H1 (cell line): ENCODE measurements around the gene MNX1. TPM values are rescaled to one million over a fixed set of nuclear protein-coding genes. Genes with fewer than 3 reads are reported as not detected.

Source experiments
- CTCF ChIA-PET: fragments of 300-600 bp; sonication (Branson Sonifier 250); formaldehyde crosslinking; loops from one replicate; lab custom pipeline; 2021; ENCODE audit not compliant: partially characterized antibody; lab: Charles Lee
- POLR2A ChIA-PET: fragments of 300-600 bp; sonication (Branson Sonifier 250); formaldehyde crosslinking; loops from one replicate; lab custom pipeline; 2021; ENCODE audit warnings: inconsistent platforms; ENCODE audit not compliant: partially characterized antibody; lab: Charles Lee
- DNase-seq, 2 experiments: peaks; one replicate each; pipeline versions ENCODE4 v3.0.0 to v3.0.0-alpha.2; 2010 to 2022; ENCODE audit warnings: low spot score in 2 of 2, low read depth in 1 of 2, mixed read lengths in 1 of 2
- FAIRE-seq: peaks from 2 replicates; lab custom pipeline; 2011; peaks lifted over from hg19 to GRCh38; lab: Jason Lieb, UNC
- H2AFZ ChIP-seq: 2 replicates; pipeline ENCODE4 v1.8.1; 2012; ENCODE audit warnings: low read length, inconsistent platforms
- H2AK5ac ChIP-seq: 2 replicates; pipeline ENCODE4 v1.6.1; 2013; ENCODE audit warnings: low read depth, low read length
- H2BK120ac ChIP-seq: replicated peaks from 2 replicates; pipeline ENCODE3; 2013; ENCODE audit warnings: low read depth, low read length, inconsistent platforms
- H2BK12ac ChIP-seq: 2 replicates; pipeline ENCODE4 v1.6.1; 2013; ENCODE audit warnings: low read depth, low read length
- H2BK15ac ChIP-seq: 2 replicates; pipeline ENCODE4 v1.6.1; 2013; ENCODE audit warnings: low read length
- H2BK20ac ChIP-seq: 2 replicates; pipeline ENCODE4 v1.6.1; 2013; ENCODE audit warnings: low read length
- H2BK5ac ChIP-seq: 2 replicates; pipeline ENCODE4 v1.6.1; 2013; ENCODE audit warnings: low read depth, low read length
- H3K14ac ChIP-seq: 2 replicates; pipeline ENCODE4 v1.6.1; 2013; ENCODE audit warnings: inconsistent platforms; ENCODE audit not compliant: insufficient read length
- H3K18ac ChIP-seq: 2 replicates; pipeline ENCODE4 v1.6.1; 2013; ENCODE audit warnings: low read length; ENCODE audit errors: extremely low read depth
- H3K23ac ChIP-seq: 2 replicates; pipeline ENCODE4 v1.6.1; 2013; ENCODE audit warnings: inconsistent platforms; ENCODE audit not compliant: insufficient read length
- H3K23me2 ChIP-seq: 2 replicates; pipeline ENCODE4 v1.6.1; 2013; ENCODE audit warnings: low read depth, low read length
- H3K27ac ChIP-seq: 2 replicates; pipeline ENCODE4 v1.6.1; 2011; ENCODE audit warnings: low read depth, low read length, inconsistent platforms
- H3K27me3 ChIP-seq, 4 experiments: replicated peaks in 1 of 4; 1 replicate in 1 of 4; 2 replicates in 3 of 4; pipeline versions ENCODE4 v1.6.1 to v1.8.1; 2011 to 2013; ENCODE audit warnings: low read length in 3 of 4, mild to moderate bottlenecking in 3 of 4, inconsistent platforms in 2 of 4, mixed read lengths in 2 of 4, moderate library complexity in 1 of 4; ENCODE audit not compliant: control insufficient read depth in 3 of 4, insufficient read depth in 3 of 4; ENCODE audit errors: extremely low read depth in 1 of 4
- H3K36me3 ChIP-seq, 4 experiments: 2 replicates each; pipeline versions ENCODE4 v1.6.1 to v1.8.1; 2011 to 2013; ENCODE audit warnings: mild to moderate bottlenecking in 4 of 4, low read length in 3 of 4, moderate library complexity in 2 of 4, control low read depth in 1 of 4, inconsistent platforms in 1 of 4; ENCODE audit not compliant: insufficient read depth in 4 of 4, control insufficient read depth in 2 of 4
- H3K4ac ChIP-seq: replicated peaks from 2 replicates; pipeline ENCODE3; 2013; ENCODE audit warnings: low read length, low read depth, mixed read lengths, inconsistent platforms; ENCODE audit not compliant: insufficient read length
- H3K4me1 ChIP-seq, 4 experiments: replicated peaks in 1 of 4; 1 replicate in 1 of 4; 2 replicates in 3 of 4; pipeline versions ENCODE4 v1.6.1 to v1.8.1; 2011 to 2013; ENCODE audit warnings: low read length in 3 of 4, inconsistent platforms in 2 of 4, mixed read lengths in 1 of 4; ENCODE audit not compliant: insufficient read depth in 4 of 4, control insufficient read depth in 3 of 4
- H3K4me2 ChIP-seq, 2 experiments: 2 replicates each; pipeline versions ENCODE4 v1.6.1 to v1.8.1; 2011 to 2013; ENCODE audit warnings: low read depth in 2 of 2, low read length in 2 of 2, control low read depth in 1 of 2, inconsistent platforms in 1 of 2, mild to moderate bottlenecking in 1 of 2; ENCODE audit not compliant: insufficient read depth in 1 of 2
- H3K4me3 ChIP-seq, 4 experiments: fragments of 200-600, 300-600 bp in 1 of 4; sonication (generic), shearing (Covaris generic), sonication (Bioruptor Twin) in 1 of 4; 2 replicates each; pipeline versions ENCODE4 v1.5.1 to v1.8.1; 2011 to 2016; ENCODE audit warnings: low read length in 4 of 4, low read depth in 3 of 4, control low read depth in 2 of 4, inconsistent platforms in 2 of 4, mild to moderate bottlenecking in 2 of 4, mixed read lengths in 1 of 4, moderate library complexity in 1 of 4; ENCODE audit not compliant: insufficient read depth in 2 of 4; ENCODE audit errors: extremely low read depth in 1 of 4
- H3K56ac ChIP-seq: replicated peaks from 2 replicates; pipeline ENCODE3; 2013; ENCODE audit warnings: low read depth, mild to moderate bottlenecking, mixed read lengths, low read length, inconsistent platforms; ENCODE audit not compliant: insufficient read length
- H3K79me1 ChIP-seq: 2 replicates; pipeline ENCODE4 v1.6.1; 2013; ENCODE audit warnings: low read depth, low read length, control low read depth
- H3K79me2 ChIP-seq, 2 experiments: 2 replicates each; pipeline versions ENCODE4 v1.6.1 to v1.8.1; 2012 to 2013; ENCODE audit warnings: low read length in 2 of 2, mild to moderate bottlenecking in 2 of 2, inconsistent platforms in 1 of 2; ENCODE audit not compliant: insufficient read depth in 2 of 2, control insufficient read depth in 1 of 2
- H3K9ac ChIP-seq, 4 experiments: replicated peaks in 1 of 4; 1 replicate in 1 of 4; 2 replicates in 3 of 4; pipeline versions ENCODE4 v1.6.1 to v1.8.1; 2011 to 2013; ENCODE audit warnings: low read depth in 3 of 4, low read length in 3 of 4, control low read depth in 2 of 4, mild to moderate bottlenecking in 2 of 4, moderate library complexity in 2 of 4, inconsistent platforms in 1 of 4; ENCODE audit errors: extremely low read depth in 1 of 4
- H3K9me3 ChIP-seq, 2 experiments: 2 replicates each; pipeline versions ENCODE4 v1.6.1 to v1.8.1; 2012 to 2013; ENCODE audit warnings: mild to moderate bottlenecking in 2 of 2, moderate library complexity in 2 of 2, control low read depth in 1 of 2, inconsistent platforms in 1 of 2, low read depth in 1 of 2, low read length in 1 of 2, mixed read lengths in 1 of 2; ENCODE audit not compliant: insufficient read depth in 2 of 2
- H4K20me1 ChIP-seq, 2 experiments: replicated peaks in 1 of 2; 2 replicates each; pipeline versions ENCODE3 to v1.8.1; 2011 to 2013; ENCODE audit warnings: inconsistent platforms in 2 of 2, low read length in 2 of 2, mild to moderate bottlenecking in 1 of 2; ENCODE audit not compliant: insufficient read depth in 2 of 2, control insufficient read depth in 1 of 2
- H4K5ac ChIP-seq: 2 replicates; pipeline ENCODE4 v1.6.1; 2013; ENCODE audit warnings: low read length, low read depth, mixed read lengths, inconsistent platforms; ENCODE audit not compliant: insufficient read length
- H4K8ac ChIP-seq: 2 replicates; pipeline ENCODE4 v1.8.0; 2013; ENCODE audit warnings: mild to moderate bottlenecking, moderate library complexity, low read length, inconsistent platforms; ENCODE audit not compliant: insufficient read depth; ENCODE audit errors: extremely low read depth
- H4K91ac ChIP-seq: replicated peaks from 2 replicates; pipeline ENCODE3; 2013; ENCODE audit warnings: low read length, mixed read lengths, inconsistent platforms; ENCODE audit not compliant: insufficient read length
- FOSL1 ChIP-seq: IDR thresholded peaks from 2 replicates; pipeline ENCODE4 v1.6.1; 2011; ENCODE audit warnings: mild to moderate bottlenecking, low read depth, low read length, moderate library complexity; ENCODE audit not compliant: insufficient read depth
- MAX ChIP-seq: IDR thresholded peaks from 2 replicates; pipeline ENCODE4 v1.6.1; 2012; ENCODE audit warnings: inconsistent platforms
- TCF12 ChIP-seq: IDR thresholded peaks from 2 replicates; pipeline ENCODE4 v1.6.1; 2011; ENCODE audit warnings: low read depth, mild to moderate bottlenecking, low read length
- WGBS, 2 experiments: shearing (Covaris generic) in 1 of 2; methylation state at CpG; one replicate each; pipeline versions ENCODE4 v1.1.6 to v1.1.7; 2013 to 2015; ENCODE audit warnings: low lambda C conversion rate in 2 of 2, mixed read lengths in 2 of 2, inconsistent platforms in 1 of 2, low coverage in 1 of 2, missing lambda C conversion rate in 1 of 2; ENCODE audit not compliant: insufficient replicate concordance in 2 of 2, insufficient coverage in 1 of 2, insufficient read length in 1 of 2; ENCODE audit errors: extremely low coverage in 1 of 2, missing lambda C conversion rate in 1 of 2; 5-methylcytosine and 5-hydroxymethylcytosine counted together
- polyA plus RNA-seq, 7 experiments: library from polyadenylated mRNA; depleted of rRNA in 3 of 7; stranded (reverse) in 5 of 7; unstranded in 2 of 7; fragments of >200 nt in 5 of 7; fragments of 200-250 nt in 2 of 7; gene quantifications; 1 replicate in 5 of 7; 2 replicates in 1 of 7; 4 replicates in 1 of 7; pipeline versions ENCODE4 v1.2.1 to v1.2.3, GENCODE V29; 2011 to 2013; ENCODE audit warnings: missing spikeins in 2 of 7, mixed read lengths in 2 of 7
- total RNA-seq: library from RNA; stranded (reverse); fragmentation: NEBNext Ultra II Directional; extraction: Animal tissue kit (Norgen Biotek cat#: 25700); gene quantifications from 2 replicates; pipeline ENCODE4 v1.2.1, GENCODE V29; 2021
- TF ChIP-seq, protein P1 (sequence below): IDR thresholded peaks from 2 replicates; pipeline ENCODE4 v1.6.1; 2012; ENCODE audit warnings: inconsistent platforms

MNX1 gene
- total and polyA plus RNA-seq, 2 of the 8 experiments (the other 6 are each of a cell fraction or from before 2014, with no cell fraction given): 0.39 TPM; not detected in 1

DNA sequence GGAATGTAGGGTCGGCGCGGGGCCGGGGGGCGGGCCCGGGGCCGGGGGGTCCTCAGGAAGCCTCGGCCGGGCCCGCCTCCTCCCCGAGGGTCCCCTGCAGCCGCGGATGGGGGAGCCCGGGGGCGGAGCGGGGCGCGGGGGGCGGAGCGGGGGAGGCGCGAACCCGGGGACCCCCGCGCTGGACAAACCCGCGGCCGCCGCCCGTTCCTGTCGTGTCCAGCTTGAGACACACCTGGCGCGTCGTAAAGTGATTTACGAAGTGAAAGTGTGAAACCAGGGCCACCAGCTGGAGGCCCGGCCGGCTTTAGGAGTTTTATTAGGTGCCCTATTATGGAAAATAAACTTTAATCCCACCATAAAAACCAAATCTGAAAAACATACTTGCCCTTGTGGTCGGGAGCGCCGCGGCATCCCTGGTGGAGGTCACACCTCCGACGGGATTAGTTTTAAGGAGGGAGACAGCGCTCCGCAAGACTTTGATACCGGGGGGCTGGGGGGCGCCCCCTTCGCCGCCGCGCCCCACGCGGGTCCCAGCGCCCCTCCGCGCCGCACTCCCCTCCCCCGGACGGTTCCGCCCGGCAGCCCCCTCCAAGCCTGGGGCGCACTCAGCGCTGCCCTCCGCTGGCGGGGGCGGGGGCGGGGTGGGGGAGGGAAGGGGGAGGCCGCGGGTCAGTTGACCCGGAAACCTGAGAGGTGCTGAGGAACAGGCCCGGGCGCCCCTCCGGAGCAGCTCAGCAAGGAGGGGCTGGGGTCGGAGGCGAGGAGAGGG, 10.3 kb downstream of the MNX1 start:
- H3K4me1 ChIP-seq: peaks cover 3 to 26% (median 10%) of the 10 kb centered on the region in 4 experiments; a peak in 6 of 7 replicates
- H3K23me2 ChIP-seq: peaks cover 2% of the 10 kb centered on the region; the same call in 1 of the 2 replicates
- H3K27me3 ChIP-seq: peaks cover 68 to 91% (median 88%) of the 10 kb centered on the region in 4 experiments
- no peak overlapping the region for H4K5ac ChIP-seq
- no peak overlapping the region for H2BK5ac ChIP-seq
- H3K14ac ChIP-seq: no peak overlapping the region
- no peaks in the 10 kb centered on the region for H3K9me3 ChIP-seq
- peaks cover 10 to 18% of the 10 kb centered on the region in 2 experiments for H4K20me1 ChIP-seq
- ChIA-PET POLR2A (interaction anchor here (1.4 to 3.1 kb wide), 5 partner anchors 10 to 51 kb away, joined by 3 to 15 read pairs (median 4); partner anchors contain the start of genes MNX1 and NOM1), CTCF (interaction anchor here (1.2 to 1.3 kb wide), 2 partner anchors 9 to 29 kb away, joined by 3 read pairs; no protein-coding TSS in a partner anchor)
- peak in 1 of 2 experiments; percentile 66 for DNase-seq
- no peak overlapping the region for H3K18ac ChIP-seq
- 1% methylated on average over 16 of the region's 75 CpGs; no CpG with 5 or more reads in 1 of the 2 experiments for WGBS, 2 experiments
- TF ChIP-seq FOSL1: no peak
- TF ChIP-seq TCF12: no peak
- TF ChIP-seq, protein P1, sequence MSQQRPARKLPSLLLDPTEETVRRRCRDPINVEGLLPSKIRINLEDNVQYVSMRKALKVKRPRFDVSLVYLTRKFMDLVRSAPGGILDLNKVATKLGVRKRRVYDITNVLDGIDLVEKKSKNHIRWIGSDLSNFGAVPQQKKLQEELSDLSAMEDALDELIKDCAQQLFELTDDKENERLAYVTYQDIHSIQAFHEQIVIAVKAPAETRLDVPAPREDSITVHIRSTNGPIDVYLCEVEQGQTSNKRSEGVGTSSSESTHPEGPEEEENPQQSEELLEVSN: peak; percentile 66
- peak; percentile 33; the same call in 1 of the 2 replicates for TF ChIP-seq MAX
- H2BK15ac ChIP-seq: no peak overlapping the region
- no peak overlapping the region for H3K4ac ChIP-seq
- no peak overlapping the region for H3K23ac ChIP-seq
- H3K4me3 ChIP-seq: peak overlapping the region in 3 of 4 experiments; percentile 11 to 56 (median 12); a peak in 6 of 8 replicates
- H2AFZ ChIP-seq: no peak overlapping the region
- H4K8ac ChIP-seq: no peak overlapping the region; the same call in 1 of the 2 replicates
- H3K79me1 ChIP-seq: no peaks in the 10 kb centered on the region
- H3K27ac ChIP-seq: no peak overlapping the region
- no peak overlapping the region for H2BK20ac ChIP-seq
- peak overlapping the region; percentile 71; the same call in 1 of the 2 replicates for H2BK12ac ChIP-seq
- H3K79me2 ChIP-seq: no peaks in the 10 kb centered on the region
- H3K56ac ChIP-seq: no peak overlapping the region
- peaks cover 0 to 3% (median 0%) of the 10 kb centered on the region in 4 experiments; a peak in 1 of 8 replicates for H3K36me3 ChIP-seq
- no peak overlapping the region for H4K91ac ChIP-seq
- no peak overlapping the region for H2AK5ac ChIP-seq
- FAIRE-seq: no peak
- peak overlapping the region; percentile 54 to 65 for H3K4me2 ChIP-seq
- no peak overlapping the region for H3K9ac ChIP-seq
- H2BK120ac ChIP-seq: no peak overlapping the region
